H1 (cell line): ENCODE measurements around the gene ADAMTS14. TPM values are rescaled to one million over a fixed set of nuclear protein-coding genes. Genes with fewer than 3 reads are reported as not detected.

Experiments used
- CHD7 ChIP-seq: fragments of 300-600 bp; sonication (generic); IDR thresholded peaks from 2 replicates; pipeline ENCODE4 v1.7.1; 2012; ENCODE audit warnings: low read length, moderate library complexity, mild to moderate bottlenecking, inconsistent platforms; ENCODE audit not compliant: insufficient replicate concordance
- CTBP2 ChIP-seq: IDR thresholded peaks from 2 replicates; pipeline ENCODE4 v1.7.0; 2011; ENCODE audit warnings: borderline replicate concordance, mild to moderate bottlenecking, moderate library complexity, mixed read lengths, low read length; ENCODE audit not compliant: insufficient read depth, insufficient read length
- JUN ChIP-seq: IDR thresholded peaks from 2 replicates; pipeline ENCODE4 v1.6.1; 2011; ENCODE audit warnings: low read depth, mild to moderate bottlenecking, improper control_type of control experiment, low read length
- NANOG ChIP-seq: IDR thresholded peaks from 2 replicates; pipeline ENCODE4 v1.6.1; 2011; ENCODE audit warnings: low read length, low read depth, mild to moderate bottlenecking, inconsistent platforms; ENCODE audit not compliant: insufficient read depth, poor library complexity, severe bottlenecking
- NRF1 ChIP-seq: IDR thresholded peaks from 2 replicates; pipeline ENCODE4 v1.6.1; 2011; ENCODE audit warnings: mild to moderate bottlenecking, low read depth, low read length, improper control_type of control experiment
- SIRT6 ChIP-seq: IDR thresholded peaks from one replicate; pipeline ENCODE4 v1.7.1; 2012; ENCODE audit warnings: low read length, inconsistent platforms
- SUZ12 ChIP-seq: fragments of 200-600 bp; sonication (generic); IDR thresholded peaks from 2 replicates; pipeline ENCODE4 v1.6.1; 2012; ENCODE audit warnings: mild to moderate bottlenecking, inconsistent platforms, low read length, moderate library complexity, mixed read lengths
- polyA plus RNA-seq, 7 experiments: library from polyadenylated mRNA; depleted of rRNA in 3 of 7; stranded (reverse) in 5 of 7; unstranded in 2 of 7; fragments of >200 nt in 5 of 7; fragments of 200-250 nt in 2 of 7; gene quantifications; 1 replicate in 5 of 7; 2 replicates in 1 of 7; 4 replicates in 1 of 7; pipeline versions ENCODE4 v1.2.1 to v1.2.3, GENCODE V29; 2011 to 2013; ENCODE audit warnings: missing spikeins in 2 of 7, mixed read lengths in 2 of 7
- total RNA-seq: library from RNA; stranded (reverse); fragmentation: NEBNext Ultra II Directional; extraction: Animal tissue kit (Norgen Biotek cat#: 25700); gene quantifications from 2 replicates; pipeline ENCODE4 v1.2.1, GENCODE V29; 2021
- TF ChIP-seq, protein P1 (sequence below): IDR thresholded peaks from 2 replicates; pipeline ENCODE4 v1.6.1; 2011; ENCODE audit warnings: low read length, improper control_type of control experiment

The ADAMTS14 gene
- total and polyA plus RNA-seq, 2 of the 8 experiments (the other 6 are each of a cell fraction or from before 2014, with no cell fraction given), result 2.0 to 2.3 TPM

DNA sequence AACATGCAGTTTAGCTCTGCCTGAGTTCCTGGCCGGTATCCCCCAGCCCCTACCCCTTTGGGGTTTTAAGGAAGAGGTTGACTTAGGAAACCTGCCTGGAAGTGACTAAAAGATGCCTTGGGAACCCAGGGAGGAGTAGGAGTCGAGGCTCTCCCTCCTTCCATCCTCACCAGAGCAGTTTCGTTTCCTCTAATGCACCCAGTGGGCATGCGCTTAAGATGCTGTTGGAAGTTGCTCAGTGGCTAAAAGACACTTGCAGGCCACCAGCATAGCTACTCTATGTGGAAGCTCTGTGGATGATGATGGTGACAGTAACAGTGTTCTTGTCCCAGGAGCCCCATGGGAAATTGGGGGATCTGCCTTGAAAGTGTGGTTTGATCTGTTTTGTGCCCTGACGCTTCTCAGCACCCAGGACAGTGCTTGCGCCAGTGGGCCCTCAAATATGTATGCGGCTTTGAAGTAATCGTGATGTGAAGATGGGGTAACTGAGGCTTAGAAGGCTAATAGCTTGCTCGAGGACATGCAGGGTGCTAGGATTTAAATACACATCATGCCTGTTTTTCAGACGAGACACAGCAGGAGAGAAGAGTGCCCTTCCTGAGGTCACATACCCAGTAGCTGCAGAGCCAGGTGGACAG lies 80.8 kb downstream of the ADAMTS14 start (continued):
- TF ChIP-seq CHD7, result no peak
- no peak for TF ChIP-seq JUN
- no peak for TF ChIP-seq NRF1
- TF ChIP-seq, protein P1, sequence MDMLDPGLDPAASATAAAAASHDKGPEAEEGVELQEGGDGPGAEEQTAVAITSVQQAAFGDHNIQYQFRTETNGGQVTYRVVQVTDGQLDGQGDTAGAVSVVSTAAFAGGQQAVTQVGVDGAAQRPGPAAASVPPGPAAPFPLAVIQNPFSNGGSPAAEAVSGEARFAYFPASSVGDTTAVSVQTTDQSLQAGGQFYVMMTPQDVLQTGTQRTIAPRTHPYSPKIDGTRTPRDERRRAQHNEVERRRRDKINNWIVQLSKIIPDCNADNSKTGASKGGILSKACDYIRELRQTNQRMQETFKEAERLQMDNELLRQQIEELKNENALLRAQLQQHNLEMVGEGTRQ, result no peak
- TF ChIP-seq CTBP2, result no peak
- no peak for TF ChIP-seq SIRT6
- no peak for TF ChIP-seq NANOG
- no peak for TF ChIP-seq SUZ12
- TF ChIP-seq, all 59 proteins: peak for 0
